ES-I3 (cell line): ENCODE measurements around the gene XPNPEP1.

ENCODE experiments used
- H3K36me3 ChIP-seq: 2 replicates; pipeline ENCODE4 v1.6.1; 2013; ENCODE audit warnings: mild to moderate bottlenecking, low read length, control low read depth, moderate library complexity; ENCODE audit not compliant: insufficient read depth
- H3K4me1 ChIP-seq: 2 replicates; pipeline ENCODE4 v1.6.1; 2013; ENCODE audit warnings: mild to moderate bottlenecking, control low read depth, low read length; ENCODE audit not compliant: insufficient read depth
- H3K9ac ChIP-seq: 2 replicates; pipeline ENCODE4 v1.6.1; 2013; ENCODE audit warnings: low read depth, mild to moderate bottlenecking, low read length, moderate library complexity
- H3K9me3 ChIP-seq: 2 replicates; pipeline ENCODE4 v1.6.1; 2013; ENCODE audit warnings: mild to moderate bottlenecking, low read length, moderate library complexity; ENCODE audit not compliant: control insufficient read depth, insufficient read depth

The XPNPEP1 gene

GRCh38 chr10:109959259-109960145 lies 36.2 kb upstream of the XPNPEP1 start:
- Histone ChIP-seq H3K9me3 (no peaks in the 10 kb centered on the region), H3K4me1 (peaks cover 22% of the 10 kb centered on the region), H3K9ac (no peak overlapping the region), H3K36me3 (no peaks in the 10 kb centered on the region)

DNA sequence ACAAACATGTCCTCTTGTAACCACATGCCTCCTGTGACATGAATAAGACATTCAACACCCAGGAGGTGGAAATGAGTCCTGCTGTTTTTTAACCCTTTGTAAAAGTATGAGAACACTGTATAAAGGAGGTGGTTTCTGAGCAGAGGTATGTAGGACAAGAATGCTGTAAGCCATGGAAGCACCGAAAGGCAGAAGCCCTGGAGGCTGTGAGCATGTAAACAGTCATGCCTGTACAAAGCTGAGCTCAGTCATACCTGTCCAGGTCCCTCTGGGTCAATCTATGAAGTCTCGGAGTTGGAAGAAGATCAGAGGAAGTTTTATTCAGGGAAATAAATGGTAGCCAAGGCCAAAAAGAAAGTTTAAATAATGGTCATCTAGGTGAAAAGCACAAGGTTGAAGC lies 34.7 kb upstream of the XPNPEP1 start:
- Histone ChIP-seq H3K9ac (no peak overlapping the region), H3K9me3 (no peaks in the 10 kb centered on the region), H3K36me3 (no peaks in the 10 kb centered on the region), H3K4me1 (peaks cover 22% of the 10 kb centered on the region)

GRCh38 chr10:109957092-109957797 lies 33.9 kb upstream of the XPNPEP1 start:
- no peak overlapping the region for H3K9ac ChIP-seq
- no peaks in the 10 kb centered on the region for H3K36me3 ChIP-seq
- H3K9me3 ChIP-seq = no peaks in the 10 kb centered on the region
- H3K4me1 ChIP-seq = peaks cover 17% of the 10 kb centered on the region

DNA sequence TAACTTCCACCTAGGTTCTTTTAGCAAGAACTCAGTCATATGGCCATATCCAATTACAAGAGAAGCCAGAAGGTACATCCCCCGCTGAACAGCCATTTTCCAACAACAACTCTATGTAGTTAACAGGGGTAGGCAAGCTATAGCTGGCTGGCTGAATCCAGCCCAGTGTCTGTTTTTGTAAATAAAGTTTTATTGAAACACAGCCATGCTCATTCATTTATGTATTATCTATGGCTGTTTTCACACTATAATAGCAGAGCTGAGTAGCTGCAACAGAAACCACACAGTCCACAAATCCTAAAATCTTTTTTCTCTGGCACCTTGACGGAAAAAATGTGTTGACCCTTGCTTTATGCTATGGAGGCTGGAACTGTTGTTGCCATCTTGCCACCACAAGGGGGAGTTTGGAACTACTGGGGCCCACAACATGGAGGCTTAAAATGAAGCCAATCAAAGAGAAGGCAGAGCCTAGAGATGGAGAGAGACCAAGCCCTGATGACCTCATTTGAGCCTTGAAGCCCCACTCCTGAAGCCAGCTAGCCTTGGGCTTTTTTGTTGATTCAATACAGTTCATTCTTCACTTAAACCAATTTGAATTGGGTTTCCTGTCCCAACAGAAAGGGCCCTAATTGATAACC lies 33.3 kb upstream of the XPNPEP1 start:
- H3K36me3 ChIP-seq = no peaks in the 10 kb centered on the region
- H3K4me1 ChIP-seq = peaks cover 10% of the 10 kb centered on the region
- H3K9ac ChIP-seq = no peak overlapping the region
- H3K9me3 ChIP-seq = no peaks in the 10 kb centered on the region

GRCh38 chr10:109953766-109954165 lies 30.5 kb upstream of the XPNPEP1 start:
- Histone ChIP-seq H3K9me3 (no peaks in the 10 kb centered on the region), H3K9ac (no peak overlapping the region), H3K4me1 (no peaks in the 10 kb centered on the region), H3K36me3 (no peaks in the 10 kb centered on the region)

DNA sequence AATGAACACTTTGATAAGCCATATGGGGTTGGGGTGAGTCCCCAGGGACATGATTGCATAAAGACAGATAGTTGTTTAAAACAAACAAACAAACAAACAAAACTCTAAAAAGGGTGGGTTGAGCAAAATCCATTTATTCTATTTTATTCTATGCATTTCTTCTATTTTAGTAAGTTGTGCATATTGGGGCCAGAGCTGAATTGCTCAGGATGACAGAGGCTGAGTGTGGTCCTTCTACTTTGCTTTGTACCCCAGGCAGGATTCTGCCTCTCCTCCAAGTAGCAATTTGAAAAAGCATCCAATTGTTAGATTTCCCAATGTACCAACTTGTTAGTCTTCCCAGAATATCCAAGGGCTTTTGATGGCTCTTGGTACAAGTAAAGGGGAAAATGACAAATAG lies 29.2 kb upstream of the XPNPEP1 start:
- Histone ChIP-seq H3K9ac (no peak overlapping the region), H3K36me3 (no peaks in the 10 kb centered on the region), H3K9me3 (no peaks in the 10 kb centered on the region), H3K4me1 (no peaks in the 10 kb centered on the region)

- H3K4me1 ChIP-seq = no peaks in the 10 kb centered on the region
- H3K9me3 ChIP-seq = no peaks in the 10 kb centered on the region
- no peak overlapping the region for H3K9ac ChIP-seq
- no peaks in the 10 kb centered on the region for H3K36me3 ChIP-seq
Observed at GRCh38 chr10:109947111-109947920, 24.0 kb upstream of the XPNPEP1 start.

GRCh38 chr10:109946680-109947079 lies 23.4 kb upstream of the XPNPEP1 start:
- no peaks in the 10 kb centered on the region for H3K9me3 ChIP-seq
- H3K36me3 ChIP-seq = no peaks in the 10 kb centered on the region
- no peak overlapping the region for H3K9ac ChIP-seq
- 0 out of 2 replicates have a peak, but pooled peaks cover under 1% of the 10 kb centered on the region for H3K4me1 ChIP-seq

DNA sequence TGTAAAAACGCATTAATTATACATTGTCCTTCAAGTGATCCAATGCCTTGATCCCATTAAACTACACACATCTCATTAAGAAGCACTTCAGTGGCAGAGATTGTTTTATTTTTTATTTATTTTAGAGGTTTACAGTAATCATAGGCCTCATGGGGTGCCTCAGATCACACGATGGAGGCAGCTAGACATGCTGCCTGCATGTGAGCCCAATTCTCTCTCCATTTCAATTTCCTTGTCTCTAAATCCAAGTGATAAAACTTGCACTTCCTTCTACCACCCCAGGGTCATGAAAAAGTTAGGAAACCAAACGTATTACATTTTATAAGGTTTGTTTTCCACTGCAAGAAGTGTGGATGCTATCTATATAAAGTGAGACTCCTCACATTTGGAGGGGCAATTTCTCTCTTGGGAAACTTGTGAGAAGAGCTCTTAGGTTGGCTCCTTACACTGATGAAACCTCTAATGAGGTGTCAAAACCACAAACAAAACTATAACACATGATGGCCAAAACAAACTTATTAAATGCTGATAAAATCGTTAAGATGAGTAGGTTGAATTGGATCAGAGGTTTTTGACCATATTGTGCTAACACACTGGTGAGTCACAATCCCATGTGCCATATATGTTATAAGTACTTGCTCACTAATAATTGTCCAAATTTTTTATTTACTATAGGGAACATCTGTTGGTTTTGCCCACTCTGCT lies 22.3 kb upstream of the XPNPEP1 start:
- no peaks in the 10 kb centered on the region for H3K36me3 ChIP-seq
- H3K9ac ChIP-seq = no peak overlapping the region
- no peaks in the 10 kb centered on the region for H3K9me3 ChIP-seq
- H3K4me1 ChIP-seq = 0 out of 2 replicates have a peak, but pooled peaks cover 6% of the 10 kb centered on the region

DNA sequence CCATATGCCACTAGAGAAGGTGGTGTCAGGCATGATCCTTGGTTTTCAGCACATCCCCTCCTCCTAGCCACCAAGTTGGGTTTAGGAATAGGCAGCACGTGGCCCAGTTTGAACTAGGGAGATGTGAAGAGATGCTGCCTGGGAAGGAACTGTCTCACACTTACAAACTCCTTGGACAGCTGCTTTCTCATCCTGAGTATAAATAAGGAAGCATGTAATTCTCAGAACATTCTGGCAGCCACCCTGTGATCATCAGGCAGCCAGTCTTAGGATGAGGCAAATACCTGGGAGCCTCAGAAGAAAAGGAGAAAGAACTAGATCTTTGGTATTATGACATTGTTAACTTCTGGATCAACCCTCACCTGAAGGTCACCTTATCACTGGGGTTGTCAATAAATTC lies 21.3 kb upstream of the XPNPEP1 start:
- H3K36me3 ChIP-seq = no peaks in the 10 kb centered on the region
- no peaks in the 10 kb centered on the region for H3K9me3 ChIP-seq
- H3K9ac ChIP-seq = no peak overlapping the region
- 0 out of 2 replicates have a peak, but pooled peaks cover 6% of the 10 kb centered on the region for H3K4me1 ChIP-seq

DNA sequence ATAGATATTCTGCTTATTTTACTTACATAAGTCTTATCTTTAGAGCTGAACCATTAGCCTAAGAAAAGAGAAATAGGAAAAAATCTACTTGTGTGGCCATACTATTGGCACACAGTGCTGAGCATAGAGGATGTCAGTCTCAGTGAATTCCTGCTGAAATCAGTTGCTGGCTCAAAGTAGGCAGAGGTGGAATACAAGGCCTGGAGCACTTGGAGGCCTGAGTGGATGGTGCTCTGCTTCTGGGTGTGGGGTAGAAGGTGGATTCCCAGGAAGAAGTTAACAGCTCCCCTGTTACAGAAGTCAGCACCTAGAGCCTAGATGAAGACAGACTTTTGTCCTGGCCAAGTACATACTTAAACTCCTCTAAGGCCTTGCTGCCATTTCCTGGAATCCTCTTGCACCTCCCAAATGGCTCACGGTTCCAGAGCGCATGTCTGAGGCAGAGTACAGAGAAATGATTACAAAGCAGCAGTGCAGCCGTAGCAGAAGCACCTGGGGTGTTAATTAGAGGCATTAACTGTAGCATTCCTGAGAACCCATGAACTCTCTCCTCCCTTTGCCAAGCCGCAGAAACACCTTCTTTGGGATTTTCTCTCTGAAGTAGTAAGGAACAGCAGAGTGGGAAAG lies 18.0 kb upstream of the XPNPEP1 start:
- no peaks in the 10 kb centered on the region for H3K9me3 ChIP-seq
- H3K9ac ChIP-seq = no peak overlapping the region

GRCh38 chr10:109940553-109940952 lies 17.2 kb upstream of the XPNPEP1 start:
- Histone ChIP-seq H3K36me3 (no peaks in the 10 kb centered on the region), H3K9me3 (no peaks in the 10 kb centered on the region), H3K4me1 (0 out of 2 replicates have a peak, but pooled peaks cover 6% of the 10 kb centered on the region), H3K9ac (no peak overlapping the region)

More for the DNA sequence above, 18.0 kb upstream of the XPNPEP1 start:
- Histone ChIP-seq H3K36me3 (no peaks in the 10 kb centered on the region), H3K4me1 (0 out of 2 replicates have a peak, but pooled peaks cover 6% of the 10 kb centered on the region)

GRCh38 chr10:109940117-109940516 lies 16.8 kb upstream of the XPNPEP1 start:
- H3K4me1 ChIP-seq = peaks cover 10% of the 10 kb centered on the region; the same call in 1 of the 2 replicates
- no peaks in the 10 kb centered on the region for H3K9me3 ChIP-seq
- H3K9ac ChIP-seq = no peak overlapping the region
- no peaks in the 10 kb centered on the region for H3K36me3 ChIP-seq
